GM12878 (cell line): ENCODE data around the gene ZNF467. TPM values are rescaled to one million over a fixed set of nuclear protein-coding genes. Genes with fewer than 3 reads are reported as not detected.

ENCODE experiments used
- ATAC-seq: fragments of 200-7000 bp; cut with Tn5 transposase; 3 replicates; pipeline ENCODE4 v1.9.1; 2020; ENCODE audit warnings: mild to moderate bottlenecking, moderate library complexity
- BruUV-seq: library from RNA; stranded (reverse); fragments of 400-500 nt; replicated peaks from 2 replicates; lab custom pipeline; 2021; lab: Mats Ljungman, UMichigan
- CTCF ChIA-PET: fragments of 300-600 bp; sonication (Branson Sonifier 250); formaldehyde crosslinking; extraction: SDS; loops from one replicate; lab custom pipeline; 2021; ENCODE audit warnings: inconsistent platforms; lab: Yijun Ruan, JAX
- POLR2A ChIA-PET: fragments of 350-600 bp; formaldehyde crosslinking; extraction: SDS; loops from one replicate; lab custom pipeline; 2021; ENCODE audit warnings: inconsistent platforms; lab: Charles Lee
- RAD21 ChIA-PET: fragments of 300-600 bp; sonication (Branson Sonifier 250); formaldehyde crosslinking; loops from one replicate; lab custom pipeline; 2023; ENCODE audit warnings: antibody characterized with exemption; ENCODE audit not compliant: unreplicated experiment; lab: Charles Lee
- SMC1A ChIA-PET: fragments of 300-600 bp; sonication (Branson Sonifier 250); formaldehyde crosslinking; loops from one replicate; lab custom pipeline; 2023; ENCODE audit not compliant: unreplicated experiment, uncharacterized antibody; lab: Charles Lee
- DNase-seq: peaks from one replicate; pipeline ENCODE4 v3.0.0-alpha.2; 2011; ENCODE audit warnings: low read depth, low spot score
- FAIRE-seq: peaks from 3 replicates; lab custom pipeline; 2011; peaks lifted over from hg19 to GRCh38; lab: Jason Lieb, UNC
- H2AFZ ChIP-seq: 2 replicates; pipeline ENCODE4 v1.6.0; 2011; ENCODE audit warnings: low read depth, low read length, control low read depth; ENCODE audit not compliant: control insufficient read depth
- H3K27ac ChIP-seq: 2 replicates; pipeline ENCODE4 v1.5.1; 2011; ENCODE audit warnings: control low read depth; ENCODE audit not compliant: control insufficient read depth, insufficient read depth
- H3K27me3 ChIP-seq, 2 experiments: replicated peaks in 1 of 2; 2 replicates each; pipeline versions ENCODE4 v1.6.0 to v1.6.1; 2011; ENCODE audit warnings: low read length in 1 of 2; ENCODE audit not compliant: control insufficient read depth in 2 of 2, insufficient read depth in 2 of 2
- H3K36me3 ChIP-seq, 2 experiments: 2 replicates each; pipeline ENCODE4 v1.5.1; 2011; ENCODE audit warnings: low read length in 1 of 2; ENCODE audit not compliant: control insufficient read depth in 2 of 2, insufficient read depth in 2 of 2
- H3K4me1 ChIP-seq: 2 replicates; pipeline ENCODE4 v1.6.1; 2011; ENCODE audit warnings: mild to moderate bottlenecking, low read length, moderate library complexity, mixed read lengths; ENCODE audit not compliant: control insufficient read depth, insufficient read depth
- H3K4me2 ChIP-seq: 2 replicates; pipeline ENCODE4 v1.6.0; 2011; ENCODE audit warnings: control low read depth; ENCODE audit not compliant: control insufficient read depth, insufficient read depth
- H3K4me3 ChIP-seq: fragments of 200-600 bp; sonication (generic); 2 replicates; pipeline ENCODE4 v1.5.1; 2016
- H3K79me2 ChIP-seq: 2 replicates; pipeline ENCODE4 v1.6.0; 2011; ENCODE audit warnings: low read length; ENCODE audit not compliant: control insufficient read depth, insufficient read depth
- H3K9ac ChIP-seq: 2 replicates; pipeline ENCODE4 v1.8.0; 2011; ENCODE audit warnings: low read length, control low read depth, mixed read lengths; ENCODE audit not compliant: control insufficient read depth, insufficient read depth
- H3K9me3 ChIP-seq: replicated peaks from 3 replicates; pipeline ENCODE4 v1.5.1; 2011; ENCODE audit warnings: mild to moderate bottlenecking, low read length; ENCODE audit not compliant: control insufficient read depth, insufficient read depth
- H4K20me1 ChIP-seq: 2 replicates; pipeline ENCODE4 v1.6.0; 2011; ENCODE audit not compliant: control insufficient read depth, insufficient read depth
- EGR1 ChIP-seq, 2 experiments: IDR thresholded peaks; 1 replicate in 1 of 2; 2 replicates in 1 of 2; pipeline ENCODE4 v1.6.1; 2011 to 2012; ENCODE audit warnings: low read depth in 2 of 2, low read length in 2 of 2, borderline replicate concordance in 1 of 2, mild to moderate bottlenecking in 1 of 2, moderate library complexity in 1 of 2
- NR2F1 ChIP-seq: fragments of 450-650 bp; conservative IDR thresholded peaks from 2 replicates; pipeline ENCODE4 v1.6.1; 2017; ENCODE audit warnings: mild to moderate bottlenecking
- NRF1 ChIP-seq: conservative IDR thresholded peaks from 2 replicates; pipeline ENCODE4 v1.6.1; 2011; ENCODE audit warnings: mild to moderate bottlenecking, low read depth, low read length, improper control_type of control experiment
- SMAD1 ChIP-seq: fragments of 450-650 bp; IDR thresholded peaks from 2 replicates; pipeline ENCODE4 v1.6.1; 2018; ENCODE audit warnings: mild to moderate bottlenecking, low read depth; ENCODE audit not compliant: partially characterized antibody
- SP1 ChIP-seq: IDR thresholded peaks from one replicate; pipeline ENCODE4 v1.6.1; 2011; ENCODE audit warnings: low read depth, low read length
- TAF1 ChIP-seq: IDR thresholded peaks from 2 replicates; pipeline ENCODE4 v1.6.1; 2011; ENCODE audit warnings: mild to moderate bottlenecking, low read depth, low read length, borderline replicate concordance
- WGBS: methylation state at CpG from one replicate; pipeline ENCODE4 v1.1.6; 2016; ENCODE audit warnings: low lambda C conversion rate; ENCODE audit not compliant: insufficient replicate concordance, insufficient coverage; ENCODE audit errors: missing lambda C conversion rate; 5-methylcytosine and 5-hydroxymethylcytosine counted together
- in situ Hi-C: fragments of 300-500 bp; cut with MboI; formaldehyde crosslinking; loops from 9 replicates; pipeline ENCODE4 v1.14.3; 2018; ENCODE audit warnings: mixed read lengths
- intact Hi-C: fragments of 100-400 bp; cut with micrococcal nuclease; formaldehyde crosslinking; loops from one replicate; pipeline ENCODE4 v1.14.2; 2022; ENCODE audit not compliant: unreplicated experiment
- polyA plus RNA-seq, 11 experiments: library from polyadenylated mRNA; depleted of rRNA in 4 of 11; unstranded in 6 of 11; stranded (reverse) in 5 of 11; fragments of >200 nt; fragmentation: Nextera tagmentation in 4 of 11; fragmentation: Illumina TruSeq in 1 of 11; extraction: Ambion mirVana in 4 of 11; extraction: Trizol in 1 of 11; gene quantifications; 1 replicate in 1 of 11; 2 replicates in 10 of 11; pipeline versions ENCODE4 v1.2.1 to v1.2.3, GENCODE V29; 2011 to 2016; ENCODE audit warnings: inconsistent platforms in 2 of 11, missing spikeins in 2 of 11, low read depth in 1 of 11
- total RNA-seq, 4 experiments: library from RNA; depleted of rRNA in 3 of 4; stranded (reverse); fragments of >200 nt in 3 of 4; fragmentation: Illumina TruSeq in 1 of 4; extraction: Trizol in 1 of 4; gene quantifications; 2 replicates each; pipeline versions ENCODE4 v1.2.1 to v1.2.3, GENCODE V29; 2013 to 2021
- TF ChIP-seq, protein P1 (sequence below): IDR thresholded peaks from 2 replicates; pipeline ENCODE4 v1.6.1; 2011; ENCODE audit warnings: borderline replicate concordance, low read depth, mild to moderate bottlenecking, moderate library complexity, low read length; ENCODE audit not compliant: insufficient read depth, poor library complexity, severe bottlenecking

Gene ZNF467
- total and polyA plus RNA-seq, 10 of the 15 experiments (the other 5 are each of a cell fraction or from before 2014, with no cell fraction given), result not detected

DNA sequence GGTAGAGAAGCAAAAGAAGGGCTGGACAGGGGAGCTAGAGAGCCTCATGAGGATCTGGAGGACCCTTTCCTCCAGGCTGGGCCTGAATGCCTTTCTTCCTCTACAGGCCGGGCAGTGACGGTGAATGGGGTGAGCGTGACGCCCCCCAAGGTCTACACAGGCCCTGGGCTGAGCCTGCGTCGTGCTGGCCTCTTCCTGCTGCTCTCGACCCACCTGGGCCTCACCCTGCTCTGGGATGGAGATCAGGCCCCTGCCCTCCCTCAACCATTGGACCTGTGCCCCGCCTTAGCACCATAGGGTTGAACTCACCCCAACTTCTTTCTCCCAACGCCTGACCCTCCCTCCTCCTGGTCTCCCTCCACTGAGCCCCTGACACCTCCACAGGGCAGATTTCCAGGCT lies 12.6 kb upstream of the ZNF467 start:
- no peaks in the 10 kb centered on the region for H3K79me2 ChIP-seq
- ChIA-PET SMC1A (no interaction called here), RAD21 (no interaction called here), CTCF (interaction anchor here (0.9 kb wide), 1 partner anchor 124 kb away, joined by 3 read pairs; no protein-coding TSS in a partner anchor), POLR2A (no interaction called here)
- in situ Hi-C loops (no loop called here), intact Hi-C loops (no loop called here)
- H3K36me3 ChIP-seq, result no peaks in the 10 kb centered on the region
- no TSS peak for BruUV-seq
- no peak overlapping the region for H3K9ac ChIP-seq
- 22% methylated on average over 9 of the region's 9 CpGs for WGBS
- H3K4me3 ChIP-seq, result no peak overlapping the region
- no peak for TF ChIP-seq EGR1 (IDR thresholded peaks at IDR 0.05; ENCODE audit: borderline replicate concordance in 1 of 2, low read depth in 2 of 2, low read length in 2 of 2)
- TF ChIP-seq SMAD1, result no peak
- no peak for TF ChIP-seq SP1
- TF ChIP-seq, protein P1, sequence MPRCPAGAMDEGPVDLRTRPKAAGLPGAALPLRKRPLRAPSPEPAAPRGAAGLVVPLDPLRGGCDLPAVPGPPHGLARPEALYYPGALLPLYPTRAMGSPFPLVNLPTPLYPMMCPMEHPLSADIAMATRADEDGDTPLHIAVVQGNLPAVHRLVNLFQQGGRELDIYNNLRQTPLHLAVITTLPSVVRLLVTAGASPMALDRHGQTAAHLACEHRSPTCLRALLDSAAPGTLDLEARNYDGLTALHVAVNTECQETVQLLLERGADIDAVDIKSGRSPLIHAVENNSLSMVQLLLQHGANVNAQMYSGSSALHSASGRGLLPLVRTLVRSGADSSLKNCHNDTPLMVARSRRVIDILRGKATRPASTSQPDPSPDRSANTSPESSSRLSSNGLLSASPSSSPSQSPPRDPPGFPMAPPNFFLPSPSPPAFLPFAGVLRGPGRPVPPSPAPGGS, result no peak
- no peak for TF ChIP-seq TAF1
- no peak for TF ChIP-seq NRF1
- TF ChIP-seq NR2F1, result no peak
- no peak overlapping the region for H2AFZ ChIP-seq
- H3K4me2 ChIP-seq, result no peak overlapping the region
- no peaks in the 10 kb centered on the region for H3K9me3 ChIP-seq
- no peak overlapping the region for H3K27ac ChIP-seq
- peaks cover 0 to 1% of the 10 kb centered on the region in 2 experiments; a peak in 1 of 4 replicates for H3K27me3 ChIP-seq
- DNase-seq, result no peak
- FAIRE-seq, result no peak
- ATAC-seq, result no peak
- no peaks in the 10 kb centered on the region for H4K20me1 ChIP-seq
- H3K4me1 ChIP-seq, result no peaks in the 10 kb centered on the region; the same call in 1 of the 2 replicates
